Measurements from ENCODE around the gene LRP5. TPM values are rescaled to one million over a fixed set of nuclear protein-coding genes. Genes with fewer than 3 reads are reported as not detected.
"Not testable (repeated sequence)": the region's sequence is repeated elsewhere in the genome, so short reads cannot be mapped to it uniquely, and the experiment has no call there.

The LRP5 gene
- total RNA-seq, 1 experiment from 2014 or later, result 129 TPM

- H3K27me3 ChIP-seq (ENCODE audit: insufficient read depth, low read depth), result no peaks in the 10 kb centered on the region
- intact Hi-C loops (cut with micrococcal nuclease; ENCODE audit: unreplicated experiment), result loop anchor here (1.0 to 5.0 kb wide), 2 partner anchors 41 to 91 kb away; no protein-coding TSS in a partner anchor
- BruUV-seq (replicated peaks), result no TSS peak
- H3K79me2 ChIP-seq (ENCODE audit: low read depth), result no peaks in the 10 kb centered on the region
- peak overlapping the region; percentile 10 for H3K4me2 ChIP-seq
- H4K20me1 ChIP-seq (ENCODE audit: insufficient read depth), result no peaks in the 10 kb centered on the region
- peaks cover 15% of the 10 kb centered on the region for H3K4me1 ChIP-seq (replicated peaks; ENCODE audit: insufficient read depth)
- ChIA-PET POLR2A (ENCODE audit: unreplicated experiment) (no interaction called here), CTCF (interaction anchor here (0.5 to 2.8 kb wide), 6 partner anchors 13 to 97 kb away, joined by 4 to 15 read pairs (median 6); no protein-coding TSS in a partner anchor)
- H3K9me2 ChIP-seq (ENCODE audit: insufficient read depth), result no peaks in the 10 kb centered on the region
- no peaks in the 10 kb centered on the region for H3K9me3 ChIP-seq (ENCODE audit: insufficient read depth, low read depth)
- no peak overlapping the region for H2AFZ ChIP-seq
- H3K4me3 ChIP-seq, result no peak overlapping the region
- no peaks in the 10 kb centered on the region for H3K36me3 ChIP-seq (ENCODE audit: low read depth)
- DNase-seq, result peak; percentile 58 to 83
- TF ChIP-seq EZH2 (IDR thresholded peaks at IDR 0.05; ENCODE audit: low read depth) (no peak), CTCF (conservative IDR thresholded peaks at IDR 0.05) (peak; percentile 98)
- H3F3A ChIP-seq (ENCODE audit: insufficient read depth, low read depth), result peaks cover 10% of the 10 kb centered on the region
- no peak overlapping the region for H3K27ac ChIP-seq
These were observed 14.4 kb upstream of the LRP5 start for GRCh38 chr11:68297812-68298658.

DNA sequence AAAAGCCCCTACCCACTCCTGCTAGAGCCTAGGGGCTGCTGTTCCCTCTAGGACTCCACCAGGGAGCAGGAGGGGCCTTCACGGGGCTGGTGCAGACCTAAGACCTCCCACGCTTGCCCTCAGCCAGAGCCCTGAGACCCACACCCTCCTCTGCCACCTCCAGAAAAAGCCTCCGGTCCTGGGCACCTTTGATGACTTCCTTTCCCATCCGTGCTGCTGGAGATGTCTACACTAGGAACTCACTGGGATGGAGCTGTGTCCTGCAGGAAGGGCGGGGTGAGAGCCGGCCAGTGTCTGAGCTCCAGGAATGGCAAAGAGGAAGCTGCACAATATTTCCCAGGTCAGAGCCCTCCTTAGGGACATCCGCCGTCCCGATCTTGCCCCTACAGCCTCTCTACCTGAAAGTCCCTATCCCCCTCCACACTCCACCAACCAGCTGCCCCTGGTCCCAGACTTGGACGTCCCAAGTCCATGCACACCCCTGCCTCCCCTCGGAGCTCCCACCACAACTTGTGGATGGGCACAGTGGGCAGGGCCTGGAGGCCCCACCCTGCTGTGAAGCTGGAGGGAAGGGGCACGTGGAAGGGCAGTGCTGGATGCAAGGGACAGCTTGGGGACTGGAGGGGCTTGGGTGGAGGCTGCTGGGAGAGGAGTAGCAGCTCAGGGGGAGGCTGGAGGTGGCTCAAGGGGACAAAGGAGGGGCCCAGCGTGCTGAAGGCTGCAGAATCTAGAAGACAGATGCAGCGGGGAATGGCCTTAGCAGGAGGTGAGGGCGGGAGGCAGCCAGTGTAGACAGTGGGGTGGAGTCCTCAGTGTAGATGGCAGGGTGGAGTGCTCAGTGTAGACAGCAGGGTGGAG lies 13.5 kb upstream of the LRP5 start:
- no peaks in the 10 kb centered on the region for H3K27me3 ChIP-seq (ENCODE audit: insufficient read depth, low read depth)
- H3K9me2 ChIP-seq (ENCODE audit: insufficient read depth), result no peaks in the 10 kb centered on the region
- H3K4me2 ChIP-seq, result no peak overlapping the region
- no peaks in the 10 kb centered on the region for H3K79me2 ChIP-seq (ENCODE audit: low read depth)
- CTCF ChIA-PET, result interaction anchor here (0.5 to 2.8 kb wide), 4 partner anchors 12 to 94 kb away, joined by 3 to 15 read pairs (median 10); no protein-coding TSS in a partner anchor
- H3K27ac ChIP-seq, result no peak overlapping the region
- BruUV-seq (replicated peaks), result no TSS peak
- H3K4me3 ChIP-seq, result no peak overlapping the region
- intact Hi-C loops (cut with micrococcal nuclease; ENCODE audit: unreplicated experiment), result loop anchor here (5.0 kb wide), 1 partner anchor 92 kb away; no protein-coding TSS in a partner anchor
- H3K9me3 ChIP-seq (ENCODE audit: insufficient read depth, low read depth), result peaks cover under 1% of the 10 kb centered on the region; the same call in 1 of the 2 replicates
- no peaks in the 10 kb centered on the region for H4K20me1 ChIP-seq (ENCODE audit: insufficient read depth)
- H3F3A ChIP-seq (ENCODE audit: insufficient read depth, low read depth), result peaks cover 14% of the 10 kb centered on the region
- DNase-seq, result no peak
- H2AFZ ChIP-seq, result no peak overlapping the region
- TF ChIP-seq CTCF (conservative IDR thresholded peaks at IDR 0.05) (no peak), EZH2 (IDR thresholded peaks at IDR 0.05; ENCODE audit: low read depth) (no peak)
- peaks cover 22% of the 10 kb centered on the region for H3K4me1 ChIP-seq (replicated peaks; ENCODE audit: insufficient read depth)
- POLR2A ChIA-PET (ENCODE audit: unreplicated experiment), result interaction anchor here (0.5 to 0.6 kb wide), 2 partner anchors 87 to 995 kb away, joined by 4 read pairs; partner anchors contain the start of gene MYEOV
- no peaks in the 10 kb centered on the region for H3K36me3 ChIP-seq (ENCODE audit: low read depth)

- H3K4me3 ChIP-seq; H3K79me2 ChIP-seq (ENCODE audit: low read depth); H3K27me3 ChIP-seq (ENCODE audit: insufficient read depth, low read depth); H3K27ac ChIP-seq; BruUV-seq (replicated peaks); H3K4me2 ChIP-seq; H4K20me1 ChIP-seq (ENCODE audit: insufficient read depth); H3K9me3 ChIP-seq (ENCODE audit: insufficient read depth, low read depth); H3K9me2 ChIP-seq (ENCODE audit: insufficient read depth); H3K36me3 ChIP-seq (ENCODE audit: low read depth); POLR2A ChIA-PET (ENCODE audit: unreplicated experiment); DNase-seq; H2AFZ ChIP-seq: not testable (repeated sequence)
- H3F3A ChIP-seq (ENCODE audit: insufficient read depth, low read depth), result peaks cover 14% of the 10 kb centered on the region
- peaks cover 22% of the 10 kb centered on the region for H3K4me1 ChIP-seq (replicated peaks; ENCODE audit: insufficient read depth)
- intact Hi-C loops (cut with micrococcal nuclease; ENCODE audit: unreplicated experiment), result loop anchor here (5.0 kb wide), 1 partner anchor 92 kb away; no protein-coding TSS in a partner anchor
- CTCF ChIA-PET, result interaction anchor here (0.9 to 2.8 kb wide), 2 partner anchors 42 to 84 kb away, joined by 3 to 15 read pairs; no protein-coding TSS in a partner anchor
These were observed 12.9 kb upstream of the LRP5 start for GRCh38 chr11:68299517-68299879.
